ENCODE measurements around the gene TP53INP2.
A peak's percentile ranks its signal among the peaks of the same experiment; 100 is the strongest.
"Not testable (repeated sequence)": the region's sequence is repeated elsewhere in the genome, so short reads cannot be mapped to it uniquely, and the experiment has no call there.

The TP53INP2 gene, protein sequence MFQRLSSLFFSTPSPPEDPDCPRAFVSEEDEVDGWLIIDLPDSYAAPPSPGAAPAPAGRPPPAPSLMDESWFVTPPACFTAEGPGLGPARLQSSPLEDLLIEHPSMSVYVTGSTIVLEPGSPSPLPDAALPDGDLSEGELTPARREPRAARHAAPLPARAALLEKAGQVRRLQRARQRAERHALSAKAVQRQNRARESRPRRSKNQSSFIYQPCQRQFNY

DNA sequence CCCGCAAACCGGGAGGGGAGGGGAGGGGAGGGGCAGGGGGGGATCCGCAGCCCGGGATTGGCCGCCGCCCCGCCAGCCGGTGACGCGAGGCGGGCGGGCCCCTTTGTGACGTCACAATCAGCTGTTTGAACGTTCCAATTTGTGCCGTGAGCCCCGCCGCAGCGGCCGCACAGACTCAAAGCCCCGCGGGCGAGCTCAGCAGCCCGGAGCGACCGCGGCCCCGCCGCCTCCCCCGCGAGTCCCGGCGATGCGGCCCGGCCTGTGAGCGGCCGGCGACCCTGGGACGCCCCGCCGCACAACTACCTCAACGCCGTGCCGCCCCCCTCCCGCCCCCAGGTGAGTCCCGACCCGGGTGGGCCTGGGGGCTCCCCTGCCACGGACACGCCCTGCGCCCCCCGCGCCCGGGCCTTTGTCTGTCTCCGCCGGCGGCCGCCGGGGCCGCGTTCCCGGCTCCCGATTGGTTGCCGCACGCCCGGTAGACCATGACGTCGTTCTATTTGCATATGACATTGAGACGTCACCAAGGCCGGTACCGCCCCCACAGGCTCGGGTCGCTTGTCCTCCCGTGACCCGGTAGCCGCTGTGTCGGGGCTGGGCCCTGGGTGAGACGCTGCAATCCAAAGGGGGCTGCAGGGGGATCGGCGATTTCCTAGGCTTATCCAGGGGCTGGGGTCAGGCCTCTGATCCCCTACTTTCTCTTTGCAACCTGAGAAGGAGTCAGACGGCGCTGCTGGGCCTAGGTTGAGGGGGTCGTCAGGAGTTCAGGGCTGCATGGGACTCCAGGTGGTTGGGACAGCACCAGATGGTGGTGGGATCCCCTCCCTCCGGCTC lies at the start of gene TP53INP2:
TP53INP2 (plus strand) TSS at position 168 of the 831 bp plus-strand sequence. CDS start 4,396 bp downstream, outside the sequence.
- peak; percentile 87 for DNase-seq (ENCODE audit: extremely low read depth, insufficient read length)
- Histone ChIP-seq H3K36me3 (ENCODE audit: control insufficient read depth, insufficient read depth, low read length) (no peaks in the 10 kb centered on the region), H3K27me3 (replicated peaks; ENCODE audit: control insufficient read depth, insufficient read depth, low read length) (no peaks in the 10 kb centered on the region), H3K4me3 (replicated peaks; ENCODE audit: low read depth, low read length) (peak within 1 kb of the TSS; percentile 71)
- TF ChIP-seq, protein P1, sequence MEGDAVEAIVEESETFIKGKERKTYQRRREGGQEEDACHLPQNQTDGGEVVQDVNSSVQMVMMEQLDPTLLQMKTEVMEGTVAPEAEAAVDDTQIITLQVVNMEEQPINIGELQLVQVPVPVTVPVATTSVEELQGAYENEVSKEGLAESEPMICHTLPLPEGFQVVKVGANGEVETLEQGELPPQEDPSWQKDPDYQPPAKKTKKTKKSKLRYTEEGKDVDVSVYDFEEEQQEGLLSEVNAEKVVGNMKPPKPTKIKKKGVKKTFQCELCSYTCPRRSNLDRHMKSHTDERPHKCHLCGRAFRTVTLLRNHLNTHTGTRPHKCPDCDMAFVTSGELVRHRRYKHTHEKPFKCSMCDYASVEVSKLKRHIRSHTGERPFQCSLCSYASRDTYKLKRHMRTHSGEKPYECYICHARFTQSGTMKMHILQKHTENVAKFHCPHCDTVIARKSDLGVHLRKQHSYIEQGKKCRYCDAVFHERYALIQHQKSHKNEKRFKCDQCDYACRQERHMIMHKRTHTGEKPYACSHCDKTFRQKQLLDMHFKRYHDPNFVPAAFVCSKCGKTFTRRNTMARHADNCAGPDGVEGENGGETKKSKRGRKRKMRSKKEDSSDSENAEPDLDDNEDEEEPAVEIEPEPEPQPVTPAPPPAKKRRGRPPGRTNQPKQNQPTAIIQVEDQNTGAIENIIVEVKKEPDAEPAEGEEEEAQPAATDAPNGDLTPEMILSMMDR (IDR thresholded peaks at IDR 0.05; ENCODE audit: insufficient read depth, low read length, poor library complexity, severe bottlenecking), result no peak

DNA sequence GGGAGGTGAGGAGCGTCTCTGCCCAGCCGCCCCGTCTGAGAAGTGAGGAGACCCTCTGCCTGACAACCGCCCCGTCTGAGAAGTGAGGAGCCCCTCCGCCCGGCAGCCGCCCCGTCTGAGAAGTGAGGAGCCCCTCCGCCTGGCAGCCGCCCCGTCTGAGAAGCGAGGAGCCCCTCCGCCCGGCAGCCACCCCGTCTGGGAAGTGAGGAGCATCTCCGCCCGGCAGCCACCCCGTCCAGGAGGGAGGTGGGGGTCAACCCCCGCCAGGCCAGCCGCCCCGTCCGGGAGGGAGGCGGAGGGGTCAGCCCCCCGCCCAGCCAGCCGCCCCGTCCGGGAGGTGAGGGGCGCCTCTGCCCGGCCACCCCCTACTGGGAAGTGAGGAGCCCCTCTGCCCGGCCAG lies 45.5 kb upstream of the TP53INP2 start:
- DNase-seq (ENCODE audit: extremely low read depth, insufficient read length); H3K36me3 ChIP-seq (ENCODE audit: control insufficient read depth, insufficient read depth, low read length); H3K4me3 ChIP-seq (replicated peaks; ENCODE audit: low read depth, low read length); H3K27me3 ChIP-seq (replicated peaks; ENCODE audit: control insufficient read depth, insufficient read depth, low read length): not testable (repeated sequence)

DNA sequence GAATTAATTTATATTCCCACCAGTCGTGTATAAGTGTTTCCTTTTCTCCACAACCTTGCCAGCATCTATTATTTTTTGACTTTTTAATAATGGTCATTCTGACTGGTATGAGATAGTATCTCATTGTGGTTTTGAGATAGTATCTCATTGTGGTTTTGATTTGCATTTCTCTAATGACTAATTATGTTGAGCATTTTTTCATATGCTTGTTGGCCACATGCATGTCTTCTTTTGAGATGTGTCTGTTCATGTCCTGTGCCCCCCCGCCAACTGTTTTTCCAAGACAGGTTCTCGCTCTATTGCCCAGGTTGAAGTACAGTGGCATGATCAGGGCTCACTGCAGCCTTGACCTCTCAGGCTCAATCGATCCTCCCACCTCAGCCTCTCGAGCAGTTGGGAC lies 42.3 kb upstream of the TP53INP2 start:
- H3K27me3 ChIP-seq (replicated peaks; ENCODE audit: control insufficient read depth, insufficient read depth, low read length); H3K4me3 ChIP-seq (replicated peaks; ENCODE audit: low read depth, low read length); H3K36me3 ChIP-seq (ENCODE audit: control insufficient read depth, insufficient read depth, low read length): not testable (repeated sequence)
- DNase-seq (ENCODE audit: extremely low read depth, insufficient read length), result peak; percentile 28

DNA sequence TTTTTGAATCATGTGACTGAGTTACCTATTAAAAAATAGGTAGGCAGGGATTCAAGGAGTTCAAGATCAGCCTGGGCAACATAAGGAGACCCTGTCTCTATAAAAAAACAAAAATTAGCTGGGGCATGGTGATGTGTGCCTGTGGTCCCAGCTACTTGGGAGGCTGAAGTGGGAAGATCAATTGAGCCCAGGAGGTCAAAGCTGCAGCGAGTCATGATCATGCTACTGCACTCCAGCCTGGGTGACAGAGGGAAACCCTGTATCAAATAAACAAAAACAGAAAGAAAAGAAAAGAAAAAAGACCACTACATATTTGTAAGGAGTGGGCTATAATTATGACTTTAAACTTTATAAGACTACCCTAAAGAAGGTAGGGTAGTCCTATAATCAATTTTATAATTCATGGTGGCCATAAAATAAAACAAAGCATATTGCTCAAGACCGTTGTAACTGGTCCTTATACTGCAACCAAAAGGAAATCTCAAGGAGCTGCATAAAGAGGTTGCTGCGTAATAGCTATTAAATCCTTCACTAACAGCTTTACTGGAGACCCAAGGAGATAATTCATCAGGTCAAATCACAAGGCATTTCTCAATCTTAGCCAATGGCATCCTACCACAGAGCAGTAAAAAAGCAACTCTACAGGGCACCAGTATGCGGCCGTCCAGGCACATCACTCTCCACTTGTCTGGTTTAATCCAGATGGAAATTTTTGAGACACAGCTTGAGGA lies 40.8 kb upstream of the TP53INP2 start:
- Histone ChIP-seq H3K27me3 (replicated peaks; ENCODE audit: control insufficient read depth, insufficient read depth, low read length) (no peaks in the 10 kb centered on the region), H3K36me3 (ENCODE audit: control insufficient read depth, insufficient read depth, low read length) (no peaks in the 10 kb centered on the region), H3K4me3 (replicated peaks; ENCODE audit: low read depth, low read length) (no peak overlapping the region)
- TF ChIP-seq, protein P1 (IDR thresholded peaks at IDR 0.05; ENCODE audit: insufficient read depth, low read length, poor library complexity, severe bottlenecking), result no peak
- no peak for DNase-seq (ENCODE audit: extremely low read depth, insufficient read length)

DNA sequence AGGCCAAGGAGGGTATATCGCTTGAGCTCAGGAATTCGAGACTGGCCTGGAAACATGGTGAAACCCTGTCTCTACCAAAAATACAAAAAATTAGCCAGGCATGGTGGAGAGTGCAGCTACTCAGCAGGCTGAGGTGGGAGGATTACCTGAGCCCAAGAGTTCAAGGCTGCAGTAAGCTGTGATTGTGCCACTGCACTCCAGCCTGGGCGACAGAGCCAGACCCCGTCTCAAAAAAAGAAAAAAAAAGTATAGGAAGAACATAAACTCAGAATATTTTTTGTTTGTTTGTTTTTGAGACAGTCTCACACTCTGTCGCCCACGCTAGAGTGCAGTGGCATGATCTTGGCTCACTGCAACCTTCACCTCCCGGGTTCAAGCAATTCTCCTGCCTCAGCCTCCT lies 39.4 kb upstream of the TP53INP2 start:
- not testable (repeated sequence) for H3K36me3 ChIP-seq (ENCODE audit: control insufficient read depth, insufficient read depth, low read length); H3K4me3 ChIP-seq (replicated peaks; ENCODE audit: low read depth, low read length); H3K27me3 ChIP-seq (replicated peaks; ENCODE audit: control insufficient read depth, insufficient read depth, low read length); DNase-seq (ENCODE audit: extremely low read depth, insufficient read length)

DNA sequence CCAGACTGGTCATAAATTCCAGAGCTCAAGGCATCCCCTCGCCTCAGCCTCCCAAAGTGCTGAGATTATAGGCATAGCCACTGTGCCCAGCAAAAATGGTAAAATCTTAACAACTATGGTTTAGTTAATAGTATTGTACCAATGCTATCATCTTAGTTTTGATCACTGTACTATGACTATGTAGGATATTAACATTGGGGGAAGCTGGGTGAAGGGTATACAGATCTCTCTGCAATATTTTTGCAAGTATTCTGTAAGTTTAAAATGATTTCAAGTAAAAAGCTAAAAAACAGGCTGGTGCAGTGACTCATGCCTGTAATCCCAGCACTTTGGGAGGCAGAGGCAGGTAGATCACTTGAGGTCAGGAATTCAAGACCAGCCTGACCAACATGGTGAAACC lies 35.0 kb upstream of the TP53INP2 start:
- Histone ChIP-seq H3K27me3 (replicated peaks; ENCODE audit: control insufficient read depth, insufficient read depth, low read length) (no peaks in the 10 kb centered on the region), H3K4me3 (replicated peaks; ENCODE audit: low read depth, low read length) (no peak overlapping the region), H3K36me3 (ENCODE audit: control insufficient read depth, insufficient read depth, low read length) (no peaks in the 10 kb centered on the region)
- TF ChIP-seq, protein P1 (IDR thresholded peaks at IDR 0.05; ENCODE audit: insufficient read depth, low read length, poor library complexity, severe bottlenecking), result no peak
- DNase-seq (ENCODE audit: extremely low read depth, insufficient read length), result no peak

DNA sequence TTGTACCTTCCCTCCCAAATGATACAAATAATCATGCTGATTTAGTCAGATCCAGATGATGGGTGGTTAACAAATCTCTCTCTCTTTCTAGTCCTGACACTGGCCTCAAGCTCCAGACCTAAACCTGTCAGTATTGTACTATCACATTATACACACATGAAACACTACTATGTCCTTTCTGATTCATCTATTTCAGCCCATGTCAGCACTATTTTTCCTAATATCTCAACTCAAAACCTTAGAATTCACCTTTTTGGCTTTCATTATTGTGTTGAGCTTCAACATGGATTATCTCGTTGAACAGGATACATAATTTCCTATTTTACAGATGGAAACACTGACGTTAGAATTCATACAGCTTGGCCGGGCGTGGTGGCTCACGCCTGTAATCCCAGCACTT lies 30.7 kb upstream of the TP53INP2 start:
- Histone ChIP-seq H3K36me3 (ENCODE audit: control insufficient read depth, insufficient read depth, low read length) (no peaks in the 10 kb centered on the region), H3K4me3 (replicated peaks; ENCODE audit: low read depth, low read length) (no peak overlapping the region), H3K27me3 (replicated peaks; ENCODE audit: control insufficient read depth, insufficient read depth, low read length) (no peaks in the 10 kb centered on the region)
- TF ChIP-seq, protein P1 (IDR thresholded peaks at IDR 0.05; ENCODE audit: insufficient read depth, low read length, poor library complexity, severe bottlenecking), result no peak
- no peak for DNase-seq (ENCODE audit: extremely low read depth, insufficient read length)

Measured in GM06990 (cell line).